ENCODE data around the gene MCFD2. TPM values are rescaled to one million over a fixed set of nuclear protein-coding genes. Genes with fewer than 3 reads are reported as not detected.
"Not testable (repeated sequence)": the region's sequence is repeated elsewhere in the genome, so short reads cannot be mapped to it uniquely, and the experiment has no call there.

MCFD2 gene
- total RNA-seq, 4 donors from 2014 or later = 49.2 to 111 (median 56.0) TPM

GRCh38 chr2:46909771-46910419 lies 5.7 kb downstream of the MCFD2 start:
- H3K4me3 ChIP-seq = no peak overlapping the region
- H3K27me3 ChIP-seq = no peaks in the 10 kb centered on the region
- H3K27ac ChIP-seq = no peak overlapping the region
- TF ChIP-seq EP300 (IDR thresholded peaks at IDR 0.05) = no peak
- TF ChIP-seq POLR2A (IDR thresholded peaks at IDR 0.05) = no peak
- no peak for TF ChIP-seq CTCF (IDR thresholded peaks at IDR 0.05)
- H3K4me1 ChIP-seq = peaks cover 0 to 27% (median 10%) of the 10 kb centered on the region in 4 donors
- no peak for DNase-seq (ENCODE audit: low spot score in 2 of 2)
- peaks cover 0 to 77% (median 14%) of the 10 kb centered on the region in 3 donors for H3K36me3 ChIP-seq
- 88 to 92% methylated on average over 6 of the region's 6 CpGs for WGBS, 2 donors
- H3K9me3 ChIP-seq = no peaks in the 10 kb centered on the region

- no peak for TF ChIP-seq CTCF (IDR thresholded peaks at IDR 0.05)
- TF ChIP-seq EP300 (IDR thresholded peaks at IDR 0.05) = no peak
- no peak for TF ChIP-seq POLR2A (IDR thresholded peaks at IDR 0.05)
- Histone ChIP-seq H3K4me3 (no peak overlapping the region), H3K4me1 (peaks cover 0 to 20% (median 4%) of the 10 kb centered on the region in 4 donors), H3K36me3 (peaks cover 0 to 85% (median 14%) of the 10 kb centered on the region in 3 donors), H3K27ac (no peak overlapping the region), H3K9me3 (no peaks in the 10 kb centered on the region), H3K27me3 (no peaks in the 10 kb centered on the region)
- no peak for DNase-seq (ENCODE audit: low spot score in 2 of 2)
- WGBS, 2 donors = 78 to 86% methylated on average over 4 of the region's 4 CpGs
Measured at GRCh38 chr2:46909150-46909549, 6.5 kb downstream of the MCFD2 start.

GRCh38 chr2:46904908-46905678 lies 10.5 kb downstream of the MCFD2 start:
- H3K4me3 ChIP-seq; DNase-seq (ENCODE audit: low spot score in 2 of 2); H3K27me3 ChIP-seq; H3K9me3 ChIP-seq; H3K4me1 ChIP-seq; H3K27ac ChIP-seq: not testable (repeated sequence)
- 93 to 94% methylated on average over 10 of the region's 10 CpGs for WGBS, 2 donors
- peaks cover 0 to 72% (median 14%) of the 10 kb centered on the region in 3 donors for H3K36me3 ChIP-seq

- not testable (repeated sequence) for H3K4me1 ChIP-seq; DNase-seq (ENCODE audit: low spot score in 2 of 2); H3K4me3 ChIP-seq; H3K27ac ChIP-seq; H3K27me3 ChIP-seq; H3K9me3 ChIP-seq
- peaks cover 0 to 51% (median 9%) of the 10 kb centered on the region in 3 donors for H3K36me3 ChIP-seq
- 73 to 76% methylated on average over 6 of the region's 6 CpGs for WGBS, 2 donors
Measured at GRCh38 chr2:46902980-46903379, 12.6 kb downstream of the MCFD2 start.

GRCh38 chr2:46902465-46902864 lies 13.1 kb downstream of the MCFD2 start:
- Histone ChIP-seq H3K27ac (no peak overlapping the region), H3K9me3 (no peaks in the 10 kb centered on the region), H3K36me3 (peaks cover 0 to 46% (median 3%) of the 10 kb centered on the region in 3 donors), H3K27me3 (no peaks in the 10 kb centered on the region), H3K4me3 (no peak overlapping the region), H3K4me1 (no peaks in the 10 kb centered on the region)
- no peak for DNase-seq (ENCODE audit: low spot score in 2 of 2)
- no peak for TF ChIP-seq EP300 (IDR thresholded peaks at IDR 0.05)
- TF ChIP-seq CTCF (IDR thresholded peaks at IDR 0.05) = no peak
- TF ChIP-seq POLR2A (IDR thresholded peaks at IDR 0.05) = no peak

- TF ChIP-seq EP300 (IDR thresholded peaks at IDR 0.05) = no peak
- TF ChIP-seq CTCF (IDR thresholded peaks at IDR 0.05) = no peak
- TF ChIP-seq POLR2A (IDR thresholded peaks at IDR 0.05) = no peak
- H3K4me3 ChIP-seq = no peak overlapping the region
- no peak overlapping the region for H3K27ac ChIP-seq
- no peak for DNase-seq (ENCODE audit: low spot score in 2 of 2)
- H3K4me1 ChIP-seq = no peaks in the 10 kb centered on the region
- peaks cover 0 to 37% (median 0%) of the 10 kb centered on the region in 3 donors for H3K36me3 ChIP-seq
- H3K27me3 ChIP-seq = no peaks in the 10 kb centered on the region
- WGBS, 2 donors = 87% methylated on average over 2 of the region's 2 CpGs
- no peaks in the 10 kb centered on the region for H3K9me3 ChIP-seq
Measured at GRCh38 chr2:46901611-46902010, 14.0 kb downstream of the MCFD2 start.
